Measurements from ENCODE around the gene MSH5.

Gene MSH5

GRCh38 chr6:31750411-31751022, 10.7 kb downstream of the MSH5 start:
- FAIRE-seq (no peak), DNase-seq (ENCODE audit: insufficient read length, low spot score) (no peak)
- TF ChIP-seq SPI1 (IDR thresholded peaks at IDR 0.05; ENCODE audit: low read depth, low read length) (no peak), POLR2A (IDR thresholded peaks at IDR 0.05; ENCODE audit: low read depth, low read length) (no peak), PAX5 (IDR thresholded peaks at IDR 0.05; ENCODE audit: insufficient read depth, low read length, severe bottlenecking) (no peak), POLR2AphosphoS5 (IDR thresholded peaks at IDR 0.05; ENCODE audit: low read depth, low read length) (no peak), POU2F2 (IDR thresholded peaks at IDR 0.05; ENCODE audit: low read depth, low read length) (no peak), TAF1 (IDR thresholded peaks at IDR 0.05; ENCODE audit: low read depth, low read length) (no peak)

GRCh38 chr6:31752739-31753319, 13.0 kb downstream of the MSH5 start:
- FAIRE-seq, result no peak
- TF ChIP-seq SPI1 (IDR thresholded peaks at IDR 0.05; ENCODE audit: low read depth, low read length), result no peak
- TF ChIP-seq TAF1 (IDR thresholded peaks at IDR 0.05; ENCODE audit: low read depth, low read length), result no peak
- TF ChIP-seq PAX5 (IDR thresholded peaks at IDR 0.05; ENCODE audit: insufficient read depth, low read length, severe bottlenecking), result no peak
- no peak for TF ChIP-seq POU2F2 (IDR thresholded peaks at IDR 0.05; ENCODE audit: low read depth, low read length)
- no peak for TF ChIP-seq POLR2AphosphoS5 (IDR thresholded peaks at IDR 0.05; ENCODE audit: low read depth, low read length)
- no peak for TF ChIP-seq POLR2A (IDR thresholded peaks at IDR 0.05; ENCODE audit: low read depth, low read length)

GRCh38 chr6:31758281-31758680, 18.5 kb downstream of the MSH5 start:
- TF ChIP-seq POU2F2 (IDR thresholded peaks at IDR 0.05; ENCODE audit: low read depth, low read length), result no peak
- TF ChIP-seq PAX5 (IDR thresholded peaks at IDR 0.05; ENCODE audit: insufficient read depth, low read length, severe bottlenecking), result no peak
- TF ChIP-seq SPI1 (IDR thresholded peaks at IDR 0.05; ENCODE audit: low read depth, low read length), result no peak
- TF ChIP-seq POLR2A (IDR thresholded peaks at IDR 0.05; ENCODE audit: low read depth, low read length), result no peak
- no peak for TF ChIP-seq POLR2AphosphoS5 (IDR thresholded peaks at IDR 0.05; ENCODE audit: low read depth, low read length)
- no peak for TF ChIP-seq TAF1 (IDR thresholded peaks at IDR 0.05; ENCODE audit: low read depth, low read length)
- DNase-seq (ENCODE audit: insufficient read length, low spot score) (no peak), FAIRE-seq (no peak)

More at GRCh38 chr6:31752739-31753319, 13.0 kb downstream of the MSH5 start:
- DNase-seq (ENCODE audit: insufficient read length, low spot score), result no peak

- FAIRE-seq, result no peak
- TF ChIP-seq TAF1 (IDR thresholded peaks at IDR 0.05; ENCODE audit: low read depth, low read length) (no peak), POLR2AphosphoS5 (IDR thresholded peaks at IDR 0.05; ENCODE audit: low read depth, low read length) (no peak), POLR2A (IDR thresholded peaks at IDR 0.05; ENCODE audit: low read depth, low read length) (no peak), SPI1 (IDR thresholded peaks at IDR 0.05; ENCODE audit: low read depth, low read length) (no peak)
- DNase-seq (ENCODE audit: insufficient read length, low spot score), result no peak
These were observed 21.0 kb downstream of the MSH5 start for GRCh38 chr6:31760790-31761189.

GRCh38 chr6:31761343-31761742, 21.5 kb downstream of the MSH5 start:
- TF ChIP-seq POLR2AphosphoS5 (IDR thresholded peaks at IDR 0.05; ENCODE audit: low read depth, low read length) (no peak), SPI1 (IDR thresholded peaks at IDR 0.05; ENCODE audit: low read depth, low read length) (no peak), TAF1 (IDR thresholded peaks at IDR 0.05; ENCODE audit: low read depth, low read length) (no peak), POU2F2 (IDR thresholded peaks at IDR 0.05; ENCODE audit: low read depth, low read length) (no peak), PAX5 (IDR thresholded peaks at IDR 0.05; ENCODE audit: insufficient read depth, low read length, severe bottlenecking) (no peak), POLR2A (IDR thresholded peaks at IDR 0.05; ENCODE audit: low read depth, low read length) (no peak)
- no peak for DNase-seq (ENCODE audit: insufficient read length, low spot score)
- no peak for FAIRE-seq

- no peak for FAIRE-seq
- no peak for TF ChIP-seq SPI1 (IDR thresholded peaks at IDR 0.05; ENCODE audit: low read depth, low read length)
- no peak for TF ChIP-seq POU2F2 (IDR thresholded peaks at IDR 0.05; ENCODE audit: low read depth, low read length)
- no peak for TF ChIP-seq POLR2A (IDR thresholded peaks at IDR 0.05; ENCODE audit: low read depth, low read length)
- no peak for TF ChIP-seq TAF1 (IDR thresholded peaks at IDR 0.05; ENCODE audit: low read depth, low read length)
- no peak for DNase-seq (ENCODE audit: insufficient read length, low spot score)
These were observed 22.6 kb downstream of the MSH5 start, which contains the start of gene SAPCD1 for GRCh38 chr6:31762356-31762755. SAPCD1 (plus strand) TSS chr6:31762656; CDS start chr6:31763055, 399 bp downstream.

- FAIRE-seq (no peak), DNase-seq (ENCODE audit: insufficient read length, low spot score) (no peak)
- no peak for TF ChIP-seq POLR2AphosphoS5 (IDR thresholded peaks at IDR 0.05; ENCODE audit: low read depth, low read length)
- TF ChIP-seq TAF1 (IDR thresholded peaks at IDR 0.05; ENCODE audit: low read depth, low read length), result no peak
- TF ChIP-seq PAX5 (IDR thresholded peaks at IDR 0.05; ENCODE audit: insufficient read depth, low read length, severe bottlenecking), result no peak
- no peak for TF ChIP-seq SPI1 (IDR thresholded peaks at IDR 0.05; ENCODE audit: low read depth, low read length)
- TF ChIP-seq POLR2A (IDR thresholded peaks at IDR 0.05; ENCODE audit: low read depth, low read length), result no peak
- no peak for TF ChIP-seq POU2F2 (IDR thresholded peaks at IDR 0.05; ENCODE audit: low read depth, low read length)
These were observed 23.2 kb downstream of the MSH5 start for GRCh38 chr6:31762878-31763618.

GRCh38 chr6:31763619-31763940, 23.8 kb downstream of the MSH5 start:
- FAIRE-seq (no peak), DNase-seq (ENCODE audit: insufficient read length, low spot score) (no peak)
- TF ChIP-seq TAF1 (IDR thresholded peaks at IDR 0.05; ENCODE audit: low read depth, low read length) (no peak), POLR2A (IDR thresholded peaks at IDR 0.05; ENCODE audit: low read depth, low read length) (no peak), PAX5 (IDR thresholded peaks at IDR 0.05; ENCODE audit: insufficient read depth, low read length, severe bottlenecking) (no peak), POLR2AphosphoS5 (IDR thresholded peaks at IDR 0.05; ENCODE audit: low read depth, low read length) (no peak), SPI1 (IDR thresholded peaks at IDR 0.05; ENCODE audit: low read depth, low read length) (no peak), POU2F2 (IDR thresholded peaks at IDR 0.05; ENCODE audit: low read depth, low read length) (no peak)

GRCh38 chr6:31764198-31764597, 24.4 kb downstream of the MSH5 start:
- FAIRE-seq, result no peak
- DNase-seq (ENCODE audit: insufficient read length, low spot score), result no peak
- TF ChIP-seq POLR2A (IDR thresholded peaks at IDR 0.05; ENCODE audit: low read depth, low read length) (no peak), POU2F2 (IDR thresholded peaks at IDR 0.05; ENCODE audit: low read depth, low read length) (no peak), TAF1 (IDR thresholded peaks at IDR 0.05; ENCODE audit: low read depth, low read length) (no peak), PAX5 (IDR thresholded peaks at IDR 0.05; ENCODE audit: insufficient read depth, low read length, severe bottlenecking) (no peak), POLR2AphosphoS5 (IDR thresholded peaks at IDR 0.05; ENCODE audit: low read depth, low read length) (no peak), SPI1 (IDR thresholded peaks at IDR 0.05; ENCODE audit: low read depth, low read length) (no peak)

Data from GM12891 (cell line).